HepG2 (cell line): ENCODE measurements around the gene ZNF467.

ENCODE experiments used
- ATRX ChIP-seq: sonication (generic); formaldehyde crosslinking; IDR thresholded peaks from 2 replicates; pipeline ENCODE4 v1.4.0; 2020; ENCODE audit warnings: missing genetic modification reagents, borderline replicate concordance
- DNMT3B ChIP-seq: conservative IDR thresholded peaks from 2 replicates; pipeline ENCODE4 v1.6.1; 2016; ENCODE audit warnings: missing biosample characterization, control low read depth
- EP300 ChIP-seq, 3 experiments: sonication (generic) in 1 of 3; formaldehyde crosslinking in 1 of 3; IDR thresholded peaks; 2 replicates each; pipeline versions ENCODE4 v1.5.1 to v1.6.1; 2011 to 2020; ENCODE audit warnings: low read depth in 2 of 3, low read length in 2 of 3, borderline replicate concordance in 1 of 3, improper control_type of control experiment in 1 of 3, mild to moderate bottlenecking in 1 of 3, missing genetic modification reagents in 1 of 3, moderate library complexity in 1 of 3
- HHEX ChIP-seq: IDR thresholded peaks from 2 replicates; pipeline ENCODE4 v1.6.1; 2016; ENCODE audit warnings: control low read depth
- NBN ChIP-seq: fragments of 450-650 bp; conservative IDR thresholded peaks from 2 replicates; pipeline ENCODE4 v1.6.1; 2017
- NFE2L1 ChIP-seq: sonication (generic); formaldehyde crosslinking; IDR thresholded peaks from 2 replicates; pipeline ENCODE4 v1.4.0; 2020; ENCODE audit warnings: missing genetic modification reagents, mild to moderate bottlenecking, borderline replicate concordance
- SMARCE1 ChIP-seq: fragments of 450-650 bp; IDR thresholded peaks from 2 replicates; pipeline ENCODE4 v1.6.1; 2017; ENCODE audit warnings: borderline replicate concordance
- SP4 ChIP-seq: sonication (generic); formaldehyde crosslinking; IDR thresholded peaks from 2 replicates; pipeline ENCODE4 v1.8.1; 2023; ENCODE audit warnings: mild to moderate bottlenecking, missing genetic modification reagents
- STAG1 ChIP-seq: sonication (generic); formaldehyde crosslinking; IDR thresholded peaks from 2 replicates; pipeline ENCODE4 v1.4.0; 2020; ENCODE audit warnings: missing genetic modification reagents
- ZNF10 ChIP-seq: sonication (generic); formaldehyde crosslinking; IDR thresholded peaks from 2 replicates; pipeline ENCODE4 v1.4.0; 2020; ENCODE audit warnings: mild to moderate bottlenecking, low read depth, missing genetic modification reagents, borderline replicate concordance
- TF ChIP-seq, protein P1 (sequence below): sonication (generic); formaldehyde crosslinking; IDR thresholded peaks from 2 replicates; pipeline ENCODE4 v1.5.0; 2020; ENCODE audit warnings: mild to moderate bottlenecking, missing genetic modification reagents, moderate library complexity
- TF ChIP-seq, protein P2 (sequence below): sonication (generic); formaldehyde crosslinking; IDR thresholded peaks from 2 replicates; pipeline ENCODE4 v1.5.1; 2020; ENCODE audit warnings: mild to moderate bottlenecking, missing genetic modification reagents, moderate library complexity

DNA sequence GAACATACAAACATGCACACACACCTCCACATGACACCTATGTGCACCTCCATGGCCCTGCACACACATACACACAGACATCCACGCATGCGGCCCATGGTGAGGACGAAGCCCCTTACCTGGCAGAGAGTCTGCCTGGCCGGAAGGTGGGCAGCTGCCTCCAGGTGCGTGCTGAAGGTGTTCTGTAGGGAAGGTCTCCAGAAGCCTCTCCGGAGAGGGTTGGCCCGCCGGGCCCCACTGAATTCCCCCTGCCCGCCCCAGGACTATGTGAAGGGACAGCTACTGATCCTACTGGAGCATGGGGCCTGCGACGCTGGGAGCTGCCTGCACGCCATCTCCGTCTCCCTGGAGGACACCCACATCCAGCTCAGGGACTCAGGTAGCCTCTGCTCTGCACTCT is 8.5 kb upstream of the ZNF467 start:
- TF ChIP-seq NBN (no peak), SP4 (CRISPR knock-in tag) (no peak), DNMT3B (CRISPR knock-in tag) (no peak), STAG1 (no peak), SMARCE1 (no peak), EP300 (IDR thresholded peaks at IDR 0.05; ENCODE audit: low read depth in 2 of 2, low read length in 2 of 2) (no peak), EP300 (CRISPR knock-in tag; IDR thresholded peaks at IDR 0.05; ENCODE audit: borderline replicate concordance) (no peak), ATRX (CRISPR knock-in tag) (no peak), HHEX (CRISPR knock-in tag) (no peak), ZNF10 (no peak), NFE2L1 (CRISPR knock-in tag) (no peak)
- TF ChIP-seq, protein P1, sequence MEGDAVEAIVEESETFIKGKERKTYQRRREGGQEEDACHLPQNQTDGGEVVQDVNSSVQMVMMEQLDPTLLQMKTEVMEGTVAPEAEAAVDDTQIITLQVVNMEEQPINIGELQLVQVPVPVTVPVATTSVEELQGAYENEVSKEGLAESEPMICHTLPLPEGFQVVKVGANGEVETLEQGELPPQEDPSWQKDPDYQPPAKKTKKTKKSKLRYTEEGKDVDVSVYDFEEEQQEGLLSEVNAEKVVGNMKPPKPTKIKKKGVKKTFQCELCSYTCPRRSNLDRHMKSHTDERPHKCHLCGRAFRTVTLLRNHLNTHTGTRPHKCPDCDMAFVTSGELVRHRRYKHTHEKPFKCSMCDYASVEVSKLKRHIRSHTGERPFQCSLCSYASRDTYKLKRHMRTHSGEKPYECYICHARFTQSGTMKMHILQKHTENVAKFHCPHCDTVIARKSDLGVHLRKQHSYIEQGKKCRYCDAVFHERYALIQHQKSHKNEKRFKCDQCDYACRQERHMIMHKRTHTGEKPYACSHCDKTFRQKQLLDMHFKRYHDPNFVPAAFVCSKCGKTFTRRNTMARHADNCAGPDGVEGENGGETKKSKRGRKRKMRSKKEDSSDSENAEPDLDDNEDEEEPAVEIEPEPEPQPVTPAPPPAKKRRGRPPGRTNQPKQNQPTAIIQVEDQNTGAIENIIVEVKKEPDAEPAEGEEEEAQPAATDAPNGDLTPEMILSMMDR = no peak
- TF ChIP-seq, protein P2, sequence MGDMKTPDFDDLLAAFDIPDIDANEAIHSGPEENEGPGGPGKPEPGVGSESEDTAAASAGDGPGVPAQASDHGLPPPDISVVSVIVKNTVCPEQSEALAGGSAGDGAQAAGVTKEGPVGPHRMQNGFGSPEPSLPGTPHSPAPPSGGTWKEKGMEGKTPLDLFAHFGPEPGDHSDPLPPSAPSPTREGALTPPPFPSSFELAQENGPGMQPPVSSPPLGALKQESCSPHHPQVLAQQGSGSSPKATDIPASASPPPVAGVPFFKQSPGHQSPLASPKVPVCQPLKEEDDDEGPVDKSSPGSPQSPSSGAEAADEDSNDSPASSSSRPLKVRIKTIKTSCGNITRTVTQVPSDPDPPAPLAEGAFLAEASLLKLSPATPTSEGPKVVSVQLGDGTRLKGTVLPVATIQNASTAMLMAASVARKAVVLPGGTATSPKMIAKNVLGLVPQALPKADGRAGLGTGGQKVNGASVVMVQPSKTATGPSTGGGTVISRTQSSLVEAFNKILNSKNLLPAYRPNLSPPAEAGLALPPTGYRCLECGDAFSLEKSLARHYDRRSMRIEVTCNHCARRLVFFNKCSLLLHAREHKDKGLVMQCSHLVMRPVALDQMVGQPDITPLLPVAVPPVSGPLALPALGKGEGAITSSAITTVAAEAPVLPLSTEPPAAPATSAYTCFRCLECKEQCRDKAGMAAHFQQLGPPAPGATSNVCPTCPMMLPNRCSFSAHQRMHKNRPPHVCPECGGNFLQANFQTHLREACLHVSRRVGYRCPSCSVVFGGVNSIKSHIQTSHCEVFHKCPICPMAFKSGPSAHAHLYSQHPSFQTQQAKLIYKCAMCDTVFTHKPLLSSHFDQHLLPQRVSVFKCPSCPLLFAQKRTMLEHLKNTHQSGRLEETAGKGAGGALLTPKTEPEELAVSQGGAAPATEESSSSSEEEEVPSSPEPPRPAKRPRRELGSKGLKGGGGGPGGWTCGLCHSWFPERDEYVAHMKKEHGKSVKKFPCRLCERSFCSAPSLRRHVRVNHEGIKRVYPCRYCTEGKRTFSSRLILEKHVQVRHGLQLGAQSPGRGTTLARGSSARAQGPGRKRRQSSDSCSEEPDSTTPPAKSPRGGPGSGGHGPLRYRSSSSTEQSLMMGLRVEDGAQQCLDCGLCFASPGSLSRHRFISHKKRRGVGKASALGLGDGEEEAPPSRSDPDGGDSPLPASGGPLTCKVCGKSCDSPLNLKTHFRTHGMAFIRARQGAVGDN (CRISPR knock-in tag) = no peak
